HuH-7 (cell line): ENCODE results near the gene LRIG3.

ENCODE experiments used
- DNase-seq: peaks from one replicate; pipeline ENCODE4 v3.0.0; 2011; ENCODE audit warnings: low spot score

Gene LRIG3

DNA sequence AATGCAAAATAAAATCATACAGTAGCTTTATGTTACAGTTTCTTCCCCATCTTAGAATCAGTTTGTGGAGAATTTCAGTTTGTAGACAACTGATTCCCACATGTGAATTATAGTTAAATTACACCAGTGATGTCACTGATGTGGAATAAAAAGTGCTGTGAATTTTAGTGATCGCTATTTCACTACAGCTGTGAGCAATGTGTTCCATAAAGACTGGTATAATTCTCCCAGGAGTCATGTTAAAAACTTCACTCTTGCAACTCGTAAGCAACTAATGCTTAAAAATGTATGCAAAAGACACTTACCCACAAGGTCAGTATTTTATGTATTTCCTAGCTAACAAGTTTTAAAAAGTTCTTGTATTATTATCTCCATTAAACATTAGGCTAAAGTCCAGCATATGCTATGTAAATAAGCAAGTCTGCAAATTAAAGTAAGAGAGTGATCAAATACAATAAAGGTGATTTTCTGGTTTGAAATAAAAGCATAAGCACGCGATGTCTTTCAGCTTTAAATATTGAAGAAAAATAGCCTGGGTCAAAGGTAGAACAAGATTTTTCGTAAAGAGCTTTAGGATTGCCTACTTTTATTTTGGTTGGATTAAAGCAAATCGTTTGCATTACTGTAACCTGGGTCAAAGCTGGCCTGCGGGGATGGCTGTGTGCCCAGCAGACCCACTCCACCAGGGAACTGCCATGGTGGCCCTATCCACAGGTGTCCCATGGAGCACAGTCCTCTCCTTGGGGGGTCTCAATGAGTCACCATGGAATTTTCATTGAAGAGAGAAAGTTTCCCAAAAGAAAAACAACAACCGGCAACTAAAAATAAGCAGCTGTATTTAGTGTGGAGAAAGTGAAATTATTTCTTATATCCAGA, 12.7 kb upstream of the LRIG3 start:
- no peak for DNase-seq

DNA sequence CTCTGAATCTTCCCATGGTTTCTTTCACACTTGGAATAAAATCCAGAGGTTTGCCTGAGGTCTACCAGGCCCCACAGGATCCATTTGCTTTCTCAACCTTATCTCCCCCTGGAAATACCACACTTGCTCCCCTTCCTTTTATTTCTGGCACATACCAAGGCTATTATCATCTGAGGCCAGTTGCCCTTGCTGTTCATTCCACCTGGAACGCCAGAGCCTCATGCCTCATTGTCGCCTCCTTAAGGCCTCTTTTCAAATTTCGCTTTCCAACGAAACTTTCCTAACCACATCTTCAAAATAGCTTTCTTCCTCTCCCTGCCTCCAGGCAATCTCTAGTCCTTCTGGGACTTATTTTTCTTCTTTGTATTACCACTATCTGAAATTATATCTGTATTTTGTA, 11.2 kb upstream of the LRIG3 start:
- DNase-seq: no peak

DNA sequence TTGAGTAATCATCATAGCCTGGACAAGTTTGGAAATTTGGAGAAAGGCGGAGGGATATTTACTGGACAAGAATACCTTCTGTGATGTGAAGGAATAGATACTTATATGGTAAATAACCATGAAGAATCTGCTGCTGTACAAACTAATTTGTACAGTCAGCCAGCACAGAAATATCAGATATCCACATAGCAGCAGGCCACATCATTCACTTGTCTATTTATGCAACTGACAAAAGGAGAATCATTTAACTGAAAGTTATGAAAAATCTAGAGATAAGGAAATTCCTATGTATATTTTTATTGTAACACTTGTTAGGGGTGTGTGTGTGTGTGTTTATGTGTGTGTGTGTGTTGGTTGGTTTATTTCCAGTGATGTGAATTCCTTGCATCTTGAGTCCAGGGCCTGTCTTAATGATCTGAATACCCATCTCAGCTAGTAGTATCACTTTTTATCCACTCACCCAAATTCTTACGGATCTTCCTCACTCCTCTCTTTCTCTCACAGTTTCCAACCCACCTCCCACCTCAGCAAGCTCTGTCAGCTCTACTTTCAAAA, 10.5 kb upstream of the LRIG3 start:
- no peak for DNase-seq

DNA sequence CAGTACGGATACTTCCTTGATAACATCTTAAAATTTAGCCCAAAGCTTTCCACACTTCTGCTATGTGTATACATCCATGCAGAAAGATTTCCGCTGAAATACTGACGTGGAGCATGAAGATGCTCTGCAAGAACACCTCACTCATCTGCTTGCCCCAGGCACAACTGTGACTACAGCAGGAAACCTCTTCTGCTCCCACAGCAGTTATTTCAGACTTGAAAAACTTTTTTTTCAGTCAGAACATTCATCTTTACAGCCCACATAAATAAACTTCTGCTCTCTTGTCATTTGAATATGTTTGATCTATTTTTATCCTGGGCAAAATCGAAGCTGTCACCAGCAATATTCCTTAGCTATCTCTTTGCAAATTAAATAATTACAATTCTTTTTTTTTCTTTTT, 6.8 kb upstream of the LRIG3 start:
- DNase-seq: no peak

DNA sequence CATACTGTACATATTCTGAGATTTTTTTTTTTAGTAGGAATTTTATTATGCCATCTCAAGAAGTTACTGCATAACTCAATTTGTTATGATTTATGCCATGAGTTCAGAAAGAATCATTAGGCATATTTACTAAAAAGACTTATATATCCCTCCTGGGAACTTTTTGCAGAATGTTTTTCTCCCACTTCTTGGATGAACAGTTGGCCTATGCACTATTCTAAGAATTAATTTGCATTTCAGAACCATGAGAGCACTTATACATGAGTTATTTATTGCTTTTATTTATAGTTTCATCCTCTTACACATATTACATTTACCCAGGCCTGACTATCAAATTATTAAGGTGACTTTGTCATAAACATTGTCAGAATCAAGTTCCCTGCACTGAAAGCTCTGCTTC, 6.3 kb upstream of the LRIG3 start:
- DNase-seq: no peak

DNA sequence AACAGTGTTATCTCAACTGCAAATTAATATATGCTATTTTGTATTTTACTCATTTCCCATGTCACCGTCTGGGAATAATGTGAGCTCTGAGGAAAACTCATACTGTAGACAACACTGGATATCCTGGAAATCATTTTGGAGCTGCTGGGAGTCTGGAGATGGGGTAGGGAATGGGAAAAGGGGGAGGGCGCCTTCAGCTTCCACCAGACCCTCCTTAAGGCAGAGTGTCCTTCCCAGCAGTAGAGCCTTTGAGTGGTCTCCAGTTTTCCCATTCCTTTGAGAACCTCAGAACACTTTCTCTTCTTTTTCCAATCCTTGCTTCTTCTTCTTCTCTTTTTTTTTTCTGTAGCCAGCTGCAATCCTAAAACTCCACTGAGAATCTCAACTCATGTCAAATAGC, 5.4 kb upstream of the LRIG3 start:
- no peak for DNase-seq

DNA sequence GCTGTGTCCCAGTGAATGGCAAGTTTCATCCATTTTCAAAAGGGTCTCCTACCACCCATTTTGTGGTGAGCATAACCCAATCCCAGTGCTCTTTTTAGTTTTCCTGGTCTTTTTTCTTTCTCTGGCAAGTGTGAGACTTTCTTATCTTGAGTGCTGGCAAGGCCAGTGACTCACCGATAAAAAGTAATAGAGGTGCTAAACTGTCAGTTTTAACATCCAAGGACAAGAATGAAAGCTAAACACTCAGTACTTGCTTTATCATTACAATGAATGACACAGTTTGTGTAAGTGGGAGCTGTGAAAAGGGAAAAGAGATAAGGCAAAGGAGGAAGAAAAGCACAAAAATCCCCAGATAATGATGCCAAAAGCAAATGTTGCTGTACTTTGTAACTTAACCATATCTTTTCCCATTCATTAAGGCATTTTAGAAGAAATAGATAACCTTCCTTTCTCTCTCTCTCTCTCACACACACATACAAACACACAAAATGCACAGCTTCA, 4.9 kb upstream of the LRIG3 start:
- no peak for DNase-seq

DNA sequence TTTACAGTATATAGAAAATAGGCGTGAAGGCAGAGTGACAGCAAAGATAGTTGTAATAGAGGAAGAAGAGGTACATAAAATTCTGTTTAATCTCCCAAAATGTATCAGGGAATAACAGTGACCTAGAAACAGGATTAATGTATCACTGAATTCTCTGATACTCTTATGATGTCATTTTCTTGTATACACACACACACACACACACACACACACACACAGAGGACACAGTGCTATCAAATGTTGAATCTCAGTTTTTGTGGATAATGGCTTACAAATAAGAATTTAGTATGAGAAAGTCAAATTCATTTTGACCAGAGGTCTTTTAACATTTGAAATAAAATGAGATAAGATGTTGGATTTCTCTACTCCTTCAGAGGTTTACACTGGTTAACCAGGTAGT, 4.3 kb upstream of the LRIG3 start:
- DNase-seq: no peak

DNA sequence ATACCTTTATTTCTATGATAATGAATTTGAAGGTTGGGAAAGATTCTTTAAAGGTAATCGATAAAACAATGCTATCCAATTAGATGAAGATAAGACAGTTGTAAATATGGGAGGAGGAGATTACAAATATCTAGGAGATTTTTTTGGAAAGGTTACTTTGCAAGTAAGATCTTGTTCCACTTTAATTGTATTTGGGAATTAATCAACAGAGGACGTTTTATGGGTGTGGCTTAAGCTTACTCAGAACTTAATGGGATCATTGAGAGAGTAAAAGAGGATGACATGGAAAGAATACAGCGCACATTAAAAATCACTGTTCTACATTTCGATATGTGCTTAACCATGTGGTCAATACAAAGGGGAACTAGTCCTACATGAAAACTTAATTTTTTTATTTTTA, 3.5 kb upstream of the LRIG3 start:
- no peak for DNase-seq

DNA sequence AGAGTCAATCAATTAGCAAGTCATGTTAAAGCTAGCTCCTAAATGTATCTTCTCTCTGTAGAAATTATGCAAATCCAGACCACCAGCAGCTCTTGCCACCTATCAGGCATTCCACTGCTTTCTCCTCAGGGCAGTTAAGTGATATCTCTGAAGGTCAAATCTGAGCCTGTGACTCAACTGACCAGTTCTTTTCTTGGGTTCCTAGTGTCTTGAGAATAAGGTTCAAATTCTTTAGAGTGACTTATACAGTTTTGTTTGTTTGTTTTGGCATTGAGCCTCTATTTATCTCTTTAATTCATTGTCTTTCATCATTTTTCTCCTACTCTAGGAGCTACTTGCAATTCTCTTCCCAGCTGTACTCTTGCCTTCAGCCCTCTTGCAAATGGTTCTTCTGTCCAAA, 2.5 kb upstream of the LRIG3 start:
- DNase-seq: no peak

DNA sequence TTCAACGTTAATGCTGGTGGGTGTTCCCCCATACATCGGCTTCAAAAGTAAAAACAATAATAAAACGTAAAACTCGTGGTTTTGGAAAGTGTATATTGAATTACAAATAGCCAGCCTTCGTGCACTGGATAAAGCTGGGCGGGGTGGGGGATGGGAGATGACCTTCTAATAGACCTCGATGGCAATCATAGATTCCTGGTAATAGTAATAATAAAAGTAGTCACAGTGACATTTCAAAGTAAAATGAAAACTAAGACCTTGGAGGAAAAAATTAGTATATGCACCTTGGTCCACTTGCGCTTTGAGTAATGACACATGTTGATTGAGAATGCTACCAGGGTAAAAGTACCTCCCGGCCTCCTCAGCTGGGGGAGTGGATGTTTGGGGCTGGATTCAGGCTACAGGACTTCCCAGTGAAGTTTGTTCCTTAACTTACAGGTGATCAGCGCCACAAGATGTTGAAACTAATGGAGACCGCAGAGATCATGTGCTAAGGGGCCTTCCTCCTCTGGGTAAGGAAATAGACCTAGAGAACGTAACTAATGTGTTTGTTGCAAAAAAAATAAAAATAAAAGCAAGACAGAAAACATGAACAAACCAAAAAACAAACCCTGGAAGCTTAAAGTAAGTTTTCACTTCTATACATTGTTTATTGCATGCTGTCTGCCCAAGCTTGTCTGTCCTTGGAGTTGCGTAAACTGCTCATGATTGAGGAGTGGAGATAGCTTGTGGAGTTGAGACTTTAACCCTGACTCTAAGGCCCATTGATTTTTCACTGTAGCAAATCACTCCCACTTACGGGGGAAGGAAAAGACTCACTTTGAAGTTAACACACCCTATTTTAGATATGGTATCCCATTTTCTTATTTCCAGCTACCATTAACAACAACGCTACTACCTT, 907 bp upstream of the LRIG3 start:
- peak; percentile 81 for DNase-seq

DNA sequence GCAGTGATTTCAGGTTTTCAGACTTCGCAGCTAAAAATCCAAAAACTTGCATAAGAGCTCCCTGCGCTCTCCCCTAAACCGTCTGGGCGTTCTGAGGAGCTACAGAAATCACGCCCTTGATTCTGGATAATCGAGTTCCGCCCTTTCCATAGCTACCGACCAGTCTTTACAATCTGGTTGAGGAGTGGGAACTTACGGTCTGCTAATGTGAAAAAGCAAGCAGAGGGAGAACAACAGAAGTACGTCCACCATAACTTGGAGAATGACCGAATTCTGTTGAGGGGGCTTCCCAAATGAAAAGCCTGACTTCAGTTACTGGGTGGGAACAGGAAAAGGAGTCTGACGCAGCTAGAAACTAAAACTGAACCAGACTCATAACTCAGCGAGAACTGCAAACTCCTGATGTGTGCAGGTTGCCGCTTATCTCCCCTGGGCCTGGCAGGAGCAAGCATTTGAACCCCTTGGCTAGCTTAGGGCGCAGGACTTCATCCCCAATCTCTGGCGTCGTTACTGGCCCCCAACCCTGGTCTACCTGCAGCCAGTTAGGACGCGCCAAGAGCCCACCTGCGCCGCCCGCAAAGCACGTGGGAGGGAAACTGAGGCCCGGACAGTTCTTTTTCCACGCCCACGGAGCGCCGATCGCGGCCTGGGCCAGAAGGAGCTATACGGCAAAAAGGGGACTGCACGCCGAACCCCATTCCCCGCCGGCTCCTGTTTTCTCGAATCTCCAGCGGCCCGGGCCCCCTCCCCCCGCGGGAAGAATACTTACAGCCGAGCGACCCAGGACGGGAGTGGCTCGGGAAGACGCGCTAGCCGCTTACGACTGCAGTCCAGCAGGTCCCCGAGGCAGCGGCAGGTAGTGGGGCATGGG, 838 bp downstream of the LRIG3 start:
- no peak for DNase-seq

DNA sequence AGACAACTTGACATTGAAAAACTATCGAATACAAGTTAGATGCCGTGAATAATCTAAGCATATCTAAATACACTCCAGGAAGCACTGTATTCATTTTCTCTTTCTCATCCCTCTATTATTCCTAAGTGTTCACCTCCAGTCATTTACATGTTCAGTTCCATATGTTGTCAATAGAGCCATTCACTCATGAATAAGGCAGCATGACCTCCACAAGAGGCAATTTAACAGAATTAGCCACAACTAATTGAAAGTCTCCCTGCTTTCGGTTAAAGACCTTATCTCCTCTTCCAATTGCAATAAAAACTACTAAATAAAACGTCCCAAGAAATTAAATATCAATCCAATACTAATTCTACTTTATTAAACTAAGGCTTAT, 1.8 kb downstream of the LRIG3 start:
- DNase-seq: no peak

DNA sequence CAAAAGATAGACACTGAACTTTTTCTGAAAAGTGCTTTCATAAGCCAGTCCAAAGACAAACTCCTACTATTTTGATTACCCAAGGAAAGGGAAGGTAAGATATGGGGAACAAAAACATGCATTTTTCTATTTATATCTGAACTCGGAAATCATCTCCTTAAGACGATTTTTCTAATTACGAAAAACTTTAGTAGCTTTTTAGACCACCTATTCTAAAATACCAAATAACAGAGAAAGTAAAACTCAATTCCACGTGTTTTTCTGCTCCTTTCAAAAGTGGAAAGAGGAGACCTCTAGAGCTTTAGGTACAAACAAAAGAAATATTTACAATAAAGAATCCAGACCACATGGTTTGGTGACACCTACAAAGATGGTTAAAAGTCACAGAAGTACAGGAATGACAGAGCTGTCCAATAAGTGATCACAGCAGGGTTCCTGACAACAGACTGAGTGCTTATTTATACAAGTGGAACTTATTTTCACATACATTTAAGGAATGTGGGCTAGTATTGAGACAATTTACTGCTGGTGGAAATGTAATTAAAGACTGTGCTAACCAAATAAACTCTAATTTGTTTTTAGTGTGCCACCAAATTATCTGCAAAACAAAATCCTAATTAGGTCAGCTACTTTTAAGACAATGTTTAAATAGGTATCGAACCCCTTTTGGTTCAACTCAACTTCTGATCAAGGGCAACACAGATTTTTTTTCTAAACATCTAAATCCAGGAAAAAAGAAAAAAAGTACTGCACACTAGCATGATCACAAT, 2.4 kb downstream of the LRIG3 start:
- DNase-seq: no peak

DNA sequence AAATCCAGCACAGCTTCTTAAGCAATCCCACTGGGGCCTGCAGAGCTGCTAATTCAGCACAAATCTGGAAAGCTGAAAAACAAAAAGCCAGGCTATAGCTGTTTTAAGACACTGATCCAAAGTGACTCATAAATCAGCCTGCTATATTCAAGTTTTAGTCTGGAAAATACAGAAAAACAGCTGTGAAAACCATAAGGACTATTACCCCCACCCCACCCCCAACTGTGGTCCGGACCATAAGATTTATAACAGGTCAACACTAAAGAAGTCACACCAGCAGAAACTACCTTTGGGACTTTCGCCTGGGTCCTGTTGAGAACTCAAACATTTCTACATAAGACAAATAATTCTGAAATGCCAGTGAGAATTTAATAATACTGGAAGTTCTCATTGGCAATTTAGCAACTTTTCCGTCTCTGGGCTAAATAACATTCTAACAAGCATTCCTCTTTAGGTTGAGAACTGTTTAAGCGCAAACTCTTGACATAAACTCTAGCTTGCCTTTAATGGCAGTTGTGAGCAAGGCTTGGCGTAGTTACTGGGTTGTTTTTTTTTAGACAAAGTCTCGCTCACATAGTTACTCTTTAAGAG, 3.3 kb downstream of the LRIG3 start:
- DNase-seq: no peak

DNA sequence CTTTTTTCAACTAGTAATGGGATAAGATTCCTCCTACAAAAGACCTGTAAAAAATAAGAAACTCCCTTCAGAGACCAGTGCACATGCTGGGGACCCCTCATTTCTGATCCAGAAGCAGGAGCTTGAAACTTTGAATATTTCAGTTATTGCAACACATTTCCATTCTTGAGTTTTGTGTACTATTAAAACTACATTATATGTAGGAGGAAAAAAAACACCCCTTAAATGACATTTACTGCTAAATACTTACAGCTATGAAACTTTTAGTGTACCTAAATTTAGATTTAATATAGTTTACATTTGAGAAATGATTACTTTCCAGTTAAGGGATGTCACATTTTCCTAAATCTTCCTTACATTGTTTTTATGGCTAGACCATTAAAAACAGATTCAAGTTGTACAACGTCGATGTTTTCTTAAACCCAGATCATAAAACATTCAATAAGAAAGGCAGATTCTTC, 4.1 kb downstream of the LRIG3 start:
- DNase-seq: no peak

DNA sequence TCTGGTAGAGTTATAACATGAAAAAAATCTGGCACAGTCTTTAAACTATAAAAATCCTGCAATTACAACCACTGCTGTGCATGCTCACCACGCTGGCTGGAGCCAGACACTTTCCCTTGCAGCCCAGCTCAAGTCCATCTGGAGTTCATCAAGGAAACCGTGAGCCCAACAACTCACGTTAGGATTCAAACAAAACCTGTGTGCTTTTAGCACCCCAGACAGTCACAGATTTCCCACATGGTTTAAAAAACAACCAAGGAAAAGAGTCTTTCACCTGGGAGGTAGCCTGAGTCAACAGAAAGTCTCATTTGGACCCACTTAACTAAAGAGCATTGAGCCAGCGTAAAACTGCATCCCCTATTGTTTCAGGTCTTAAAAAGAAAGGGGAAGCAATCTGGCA, 4.7 kb downstream of the LRIG3 start:
- no peak for DNase-seq

DNA sequence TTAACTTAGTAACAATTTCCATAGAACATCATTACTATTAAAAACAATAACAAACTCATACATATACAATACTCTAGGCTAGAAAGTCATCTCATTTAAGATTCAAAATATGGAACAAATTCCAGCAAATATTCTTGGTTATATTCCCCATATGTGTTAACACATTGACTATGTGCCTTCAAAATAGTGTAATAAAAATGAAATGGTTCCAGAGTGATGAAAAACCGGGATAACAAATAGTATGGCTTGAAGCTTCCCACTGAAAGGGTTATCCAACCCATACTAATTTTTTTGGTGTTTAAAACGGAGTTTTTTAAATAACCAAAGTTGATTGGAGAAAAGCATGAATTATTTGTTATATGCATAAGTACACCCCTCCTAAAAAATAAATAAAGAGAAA, 5.3 kb downstream of the LRIG3 start:
- no peak for DNase-seq

DNA sequence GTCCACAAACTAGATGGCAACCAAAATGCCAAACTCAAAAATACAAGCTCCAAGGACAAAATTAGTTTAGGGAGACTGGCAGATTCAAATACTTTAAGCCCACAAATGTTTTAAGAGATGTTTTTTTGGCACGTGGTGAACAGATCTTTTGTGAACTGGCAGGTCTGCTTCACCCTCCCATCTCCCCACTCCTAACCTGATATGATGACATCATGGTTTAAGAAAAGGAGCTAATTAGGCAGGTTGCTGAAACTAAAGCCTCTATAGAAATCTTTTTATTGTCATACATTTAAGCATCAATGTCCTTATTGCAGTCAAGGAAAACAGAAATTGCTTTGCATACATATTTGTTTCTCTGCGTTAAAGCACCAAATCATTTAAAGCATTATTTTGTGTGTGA, 5.8 kb downstream of the LRIG3 start:
- no peak for DNase-seq

DNA sequence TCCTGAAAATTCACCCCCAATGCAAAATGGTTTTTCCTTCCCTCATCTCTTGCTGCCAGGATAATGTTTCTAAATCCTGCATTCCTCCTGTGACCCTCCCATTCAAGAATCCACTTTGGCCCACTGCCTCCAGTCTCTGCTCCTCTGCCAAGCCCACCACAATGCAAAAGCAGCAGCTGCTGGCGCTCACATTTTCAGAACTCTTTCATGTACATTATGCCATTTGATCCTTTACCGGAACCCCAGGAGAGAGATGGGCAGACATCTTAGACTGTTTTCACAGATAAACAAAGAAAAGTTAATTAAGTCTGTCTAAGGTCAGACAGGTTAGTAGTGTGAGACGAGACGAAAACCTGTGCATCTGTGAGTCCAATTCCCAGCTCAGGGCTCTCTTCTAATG, 12.9 kb downstream of the LRIG3 start:
- no peak for DNase-seq

DNA sequence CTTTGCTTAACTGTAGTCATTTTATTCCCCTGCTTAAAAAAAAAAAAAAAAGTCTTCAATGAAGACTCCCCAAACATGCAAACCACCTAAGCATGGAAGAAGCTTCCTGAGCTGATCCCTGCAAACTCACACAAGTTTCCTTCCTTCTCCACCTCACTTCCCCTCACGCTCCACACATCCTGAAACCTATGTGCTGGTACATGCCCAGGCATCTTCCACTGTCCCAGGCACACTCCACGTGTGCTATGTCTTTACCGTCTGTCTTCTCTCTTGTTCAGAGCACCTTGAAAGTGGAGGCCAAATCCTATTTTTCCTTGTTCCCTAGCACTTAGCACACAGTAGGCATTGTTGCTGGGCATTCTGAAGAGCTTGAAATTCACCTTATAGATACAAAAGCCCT, 13.4 kb downstream of the LRIG3 start:
- no peak for DNase-seq
